ENCODE results near the gene GLTPD2. TPM values are rescaled to one million over a fixed set of nuclear protein-coding genes. Genes with fewer than 3 reads are reported as not detected.

GLTPD2 gene
- total RNA-seq, 2 experiments from 2014 or later = not detected

DNA sequence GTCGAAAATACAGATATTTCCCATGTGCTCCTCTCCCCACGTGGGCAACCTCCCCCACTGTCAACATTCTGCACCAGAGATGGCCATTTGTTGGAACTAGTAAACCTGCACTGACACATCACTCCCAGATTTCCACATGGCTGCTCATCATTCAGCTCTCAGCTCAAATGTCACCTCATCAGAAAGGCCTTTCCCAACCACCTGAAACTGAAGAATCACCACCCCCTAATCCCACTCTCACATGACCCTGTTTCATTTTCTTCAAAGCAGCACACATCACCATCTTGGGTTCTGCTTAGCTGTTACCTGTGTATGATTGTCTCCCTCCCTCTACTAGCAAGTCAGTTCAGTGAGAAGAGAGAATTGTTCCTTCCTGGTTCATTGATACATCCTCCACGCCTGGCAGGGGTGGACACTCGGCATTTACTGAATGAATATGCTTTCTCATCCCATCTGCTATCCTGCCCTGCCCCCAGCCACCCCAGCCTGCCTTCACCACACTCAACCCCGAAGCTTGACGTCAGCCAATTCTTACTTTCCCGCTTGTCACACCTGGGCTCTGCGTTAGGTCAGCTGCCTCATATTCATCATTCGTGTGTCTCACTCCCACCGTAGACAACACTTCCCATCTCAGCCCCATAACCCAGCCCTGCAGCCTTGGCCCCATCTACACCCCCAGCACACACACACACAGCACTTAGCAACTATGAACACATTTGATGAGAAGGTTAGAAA lies 11.9 kb downstream of the GLTPD2 start:
- POLR2A ChIA-PET = no interaction called here
- CTCF ChIA-PET = interaction anchor here (2.1 kb wide), 1 partner anchor 11 kb away, joined by 5 read pairs; no protein-coding TSS in a partner anchor

DNA sequence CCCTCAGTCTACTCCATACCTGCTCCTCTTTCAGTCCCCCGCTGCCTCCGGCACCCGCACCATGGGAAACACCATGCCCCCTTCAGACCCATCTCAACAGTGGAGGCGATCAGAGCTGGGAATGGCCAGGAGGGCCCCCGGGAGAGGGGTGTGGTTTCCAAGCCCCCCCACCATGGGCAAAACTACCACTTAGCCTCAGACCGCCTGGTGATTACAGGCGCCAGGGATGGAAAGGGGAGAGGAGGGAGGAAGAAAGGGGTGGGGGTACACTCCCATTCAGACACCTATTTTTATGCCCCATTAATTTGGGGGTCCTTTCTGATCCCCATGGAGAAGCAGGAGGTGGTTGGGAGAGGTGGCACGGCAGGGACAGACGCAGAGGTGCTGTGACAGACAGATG lies 13.5 kb downstream of the GLTPD2 start, which contains the start of gene C17orf114:
C17orf114 (minus strand) TSS at position 101 of the 400 bp plus-strand sequence.
- CTCF ChIA-PET = interaction anchor here (2.1 kb wide), 1 partner anchor 12 kb away, joined by 5 read pairs; no protein-coding TSS in a partner anchor

GRCh38 chr17:4806456-4806776 lies 17.7 kb downstream of the GLTPD2 start:
- ChIA-PET CTCF (interaction anchor here (3.9 kb wide), 1 partner anchor 17 kb away, joined by 16 read pairs; the partner anchor contains the start of gene GLTPD2), POLR2A (interaction anchor here (0.9 to 1.7 kb wide), 2 partner anchors 16 to 32 kb away, joined by 7 to 8 read pairs; no protein-coding TSS in a partner anchor)

More for the DNA sequence above, 13.5 kb downstream of the GLTPD2 start, which contains the start of gene C17orf114:
- POLR2A ChIA-PET = interaction anchor here (0.7 kb wide), 1 partner anchor 130 kb away, joined by 3 read pairs; no protein-coding TSS in a partner anchor

DNA sequence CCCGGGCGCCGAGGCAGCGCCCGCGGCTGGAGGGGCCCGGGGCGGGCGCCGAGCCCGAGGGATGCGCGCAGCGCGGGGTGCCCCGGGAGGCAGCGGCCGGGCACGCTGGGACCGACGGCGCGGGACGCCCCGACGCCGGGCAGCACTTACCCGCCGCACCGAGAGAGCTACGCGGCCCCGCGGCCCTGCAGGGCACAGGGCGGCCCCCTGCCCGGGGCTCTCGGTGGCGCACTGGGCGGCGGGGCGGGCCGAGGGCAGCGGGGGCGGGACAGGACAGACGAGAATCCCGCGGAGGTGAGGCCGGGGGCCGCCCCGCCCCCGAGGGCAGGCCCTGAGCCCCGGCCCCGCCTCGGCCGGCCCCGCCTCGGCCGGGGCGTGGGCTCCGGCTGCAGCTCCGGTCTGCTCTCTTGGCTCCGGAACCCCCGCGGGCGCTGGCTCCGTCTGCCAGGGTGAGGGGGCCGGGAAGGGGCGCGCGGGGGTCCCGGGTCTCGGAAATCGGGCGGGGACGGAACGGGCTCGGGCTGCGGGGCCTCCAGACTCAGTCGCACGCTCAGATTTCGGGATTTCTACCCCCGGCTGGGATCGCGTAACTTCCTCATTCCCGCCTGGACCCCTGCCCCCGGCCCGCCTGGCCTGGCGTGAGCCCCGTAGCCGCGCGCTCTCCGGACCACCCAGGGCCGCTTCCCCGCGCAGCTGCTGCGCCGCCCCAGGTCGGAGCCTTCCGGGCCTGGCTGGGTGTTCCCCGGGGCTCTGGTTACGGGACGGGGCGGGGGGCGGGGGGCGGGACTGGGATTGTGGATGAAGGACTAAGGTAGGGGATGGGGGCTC lies 18.2 kb downstream of the GLTPD2 start, which contains the start of gene PLD2:
PLD2 (plus strand) TSS at position 376 of the 828 bp plus-strand sequence. CDS start 621 bp downstream, outside the sequence.
- POLR2A ChIA-PET = interaction anchor here (0.8 to 1.7 kb wide), 3 partner anchors 11 to 31 kb away, joined by 3 to 8 read pairs (median 7); partner anchors contain the start of gene PSMB6

GRCh38 chr17:4807605-4808377 lies 19.0 kb downstream of the GLTPD2 start:
- CTCF ChIA-PET = interaction anchor here (1.1 to 3.9 kb wide), 3 partner anchors 18 to 92 kb away, joined by 3 to 16 read pairs (median 3); partner anchors contain the start of genes C17orf107 and GLTPD2
- POLR2A ChIA-PET = interaction anchor here (0.8 to 1.7 kb wide), 2 partner anchors 12 to 18 kb away, joined by 3 to 8 read pairs; partner anchors contain the start of gene PSMB6

More for the DNA sequence above, 18.2 kb downstream of the GLTPD2 start, which contains the start of gene PLD2:
- CTCF ChIA-PET = interaction anchor here (1.1 to 3.9 kb wide), 3 partner anchors 18 to 93 kb away, joined by 3 to 16 read pairs (median 3); partner anchors contain the start of genes C17orf107 and GLTPD2

DNA sequence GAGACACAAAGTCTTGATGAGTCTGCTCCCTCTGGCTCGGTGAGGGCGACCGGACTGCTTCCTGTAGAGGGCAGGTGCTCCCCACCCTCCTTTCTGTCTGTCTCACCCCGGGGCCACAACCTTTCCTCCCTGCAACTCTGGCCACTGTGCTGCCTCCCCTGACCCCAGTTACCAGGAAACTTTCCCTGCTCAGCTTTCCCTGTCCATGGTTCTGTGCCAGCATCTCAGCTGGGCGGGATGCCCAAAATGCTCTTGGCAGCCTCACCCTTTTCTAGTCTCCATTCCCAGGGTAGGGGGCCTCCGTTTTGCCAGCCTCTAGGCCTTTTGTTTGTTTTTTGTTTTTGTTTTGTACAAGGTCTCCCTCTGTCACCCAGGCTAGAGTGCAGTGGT lies 19.6 kb downstream of the GLTPD2 start:
- ChIA-PET CTCF (interaction anchor here (1.2 to 3.9 kb wide), 2 partner anchors 19 to 79 kb away, joined by 3 to 16 read pairs; partner anchors contain the start of gene GLTPD2), POLR2A (no interaction called here)

- ChIA-PET CTCF (no interaction called here), POLR2A (no interaction called here)
Observed at GRCh38 chr17:4810696-4811290, 22.0 kb downstream of the GLTPD2 start.

- POLR2A ChIA-PET = no interaction called here
Observed at GRCh38 chr17:4811471-4811870, 22.7 kb downstream of the GLTPD2 start.

DNA sequence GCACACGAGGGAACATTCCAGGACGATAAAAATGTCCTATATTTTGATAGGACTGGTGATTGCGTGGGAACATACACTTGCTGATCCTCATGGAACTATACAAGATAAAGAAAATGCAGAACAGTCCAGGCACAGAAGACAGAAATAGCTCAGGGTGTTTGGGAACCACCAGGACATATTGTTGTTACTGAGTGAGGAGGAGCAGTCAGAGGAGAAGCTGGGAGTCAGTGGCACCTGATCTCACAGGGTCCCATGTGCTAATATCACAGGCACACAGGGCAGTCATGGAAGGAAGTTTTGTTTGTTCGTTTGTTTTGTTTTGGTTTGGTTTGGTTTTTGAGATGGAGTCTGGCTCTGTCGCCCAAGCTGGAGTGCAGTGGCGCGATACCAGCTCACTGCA lies 23.9 kb downstream of the GLTPD2 start:
- CTCF ChIA-PET = no interaction called here
- POLR2A ChIA-PET = no interaction called here

More at GRCh38 chr17:4811471-4811870, 22.7 kb downstream of the GLTPD2 start:
- CTCF ChIA-PET = no interaction called here

DNA sequence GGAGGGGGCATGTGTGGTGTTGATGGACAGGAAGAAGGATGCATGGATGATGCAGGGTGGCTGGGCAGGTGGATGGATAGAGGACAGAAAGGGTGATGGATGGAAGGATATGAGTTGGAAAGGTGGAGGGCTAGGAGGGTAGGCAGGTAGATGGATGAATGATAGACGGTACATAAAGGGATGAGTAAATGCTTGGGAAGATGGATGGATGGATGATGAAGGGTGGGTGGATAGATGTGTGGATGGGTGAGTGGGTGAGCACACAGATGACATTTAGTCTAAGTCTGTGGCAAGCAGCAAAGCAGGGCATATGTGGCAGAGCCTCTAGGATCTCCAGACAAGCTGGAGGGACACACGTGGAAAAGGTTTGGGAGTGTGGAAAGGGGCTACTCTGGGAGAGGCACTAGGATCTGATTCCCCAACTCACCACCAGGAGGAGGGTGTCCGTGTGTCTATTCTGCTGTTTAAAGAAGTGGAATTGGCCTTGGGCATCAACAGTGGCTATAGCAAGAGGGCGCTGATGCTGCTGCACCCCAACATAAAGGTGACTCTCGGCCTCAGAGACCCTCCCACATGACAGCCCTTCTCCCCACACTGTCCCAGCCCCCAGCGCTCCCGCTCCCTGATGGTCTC lies 26.4 kb downstream of the GLTPD2 start:
- CTCF ChIA-PET = no interaction called here

GRCh38 chr17:4816826-4817225 lies 28.1 kb downstream of the GLTPD2 start:
- POLR2A ChIA-PET = no interaction called here
- CTCF ChIA-PET = no interaction called here

More for the DNA sequence above, 26.4 kb downstream of the GLTPD2 start:
- POLR2A ChIA-PET = no interaction called here

GRCh38 chr17:4818276-4818675 lies 29.5 kb downstream of the GLTPD2 start:
- POLR2A ChIA-PET = no interaction called here

DNA sequence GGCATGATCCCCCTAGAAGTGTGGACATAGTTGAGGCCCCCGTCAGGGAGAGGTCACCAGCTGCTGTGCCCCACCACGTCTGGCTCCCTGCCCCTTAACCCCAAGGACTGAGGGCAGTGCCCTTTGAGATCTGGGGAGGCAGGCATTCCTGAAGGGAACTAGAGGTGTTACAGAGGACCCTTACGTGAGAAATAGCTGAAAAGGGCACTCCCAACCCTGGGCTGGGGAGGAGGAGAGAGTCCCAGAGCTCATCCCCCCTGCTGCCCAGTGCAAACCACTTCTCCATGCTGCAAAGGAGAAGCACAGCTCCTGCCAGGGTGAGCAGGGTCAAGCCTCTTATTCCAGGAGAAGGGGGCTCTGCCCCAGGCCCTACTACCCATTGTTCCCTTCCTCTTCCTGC lies 34.1 kb downstream of the GLTPD2 start:
- ChIA-PET CTCF (no interaction called here), POLR2A (no interaction called here)

More at GRCh38 chr17:4818276-4818675, 29.5 kb downstream of the GLTPD2 start:
- CTCF ChIA-PET = no interaction called here

DNA sequence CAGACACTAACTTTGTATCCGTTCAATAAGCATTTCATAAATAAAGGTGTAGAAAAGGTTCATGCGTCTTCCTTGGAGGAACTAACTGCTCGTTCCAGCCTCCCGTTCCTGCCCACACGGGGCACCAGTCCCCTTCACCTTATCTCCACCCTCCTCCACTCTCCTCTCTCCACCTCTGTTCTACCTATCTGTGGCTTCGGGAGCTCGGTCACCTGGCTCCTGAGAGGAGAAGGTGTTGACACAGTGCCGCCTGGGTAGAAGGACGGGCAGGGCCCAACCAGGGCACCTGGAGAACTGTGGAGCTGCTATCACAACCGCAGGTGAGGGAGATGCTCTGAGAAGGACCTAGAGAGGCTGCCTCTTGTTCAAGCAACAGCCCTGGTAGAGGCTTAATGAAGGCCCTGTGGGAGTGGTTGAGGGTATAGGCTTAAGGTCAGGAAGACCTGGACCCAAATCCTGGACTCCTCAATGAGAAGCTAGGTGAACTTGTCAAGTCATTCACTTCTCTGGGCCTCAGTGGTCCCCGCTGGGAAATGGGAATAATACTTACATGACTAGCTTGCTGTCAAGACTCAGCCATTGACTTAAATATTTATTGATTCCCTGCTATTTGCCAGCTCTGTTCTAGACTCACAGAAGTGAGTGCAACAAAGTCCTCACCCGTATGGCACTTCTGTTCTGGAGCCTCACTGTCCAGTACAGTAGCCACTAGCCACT lies 34.8 kb downstream of the GLTPD2 start:
- CTCF ChIA-PET = interaction anchor here (1.4 kb wide), 1 partner anchor 208 kb away, joined by 3 read pairs; no protein-coding TSS in a partner anchor
- POLR2A ChIA-PET = no interaction called here

- CTCF ChIA-PET = interaction anchor here (0.6 kb wide), 1 partner anchor 30 kb away, joined by 3 read pairs; no protein-coding TSS in a partner anchor
Observed at GRCh38 chr17:4827399-4827798, 38.6 kb downstream of the GLTPD2 start.

DNA sequence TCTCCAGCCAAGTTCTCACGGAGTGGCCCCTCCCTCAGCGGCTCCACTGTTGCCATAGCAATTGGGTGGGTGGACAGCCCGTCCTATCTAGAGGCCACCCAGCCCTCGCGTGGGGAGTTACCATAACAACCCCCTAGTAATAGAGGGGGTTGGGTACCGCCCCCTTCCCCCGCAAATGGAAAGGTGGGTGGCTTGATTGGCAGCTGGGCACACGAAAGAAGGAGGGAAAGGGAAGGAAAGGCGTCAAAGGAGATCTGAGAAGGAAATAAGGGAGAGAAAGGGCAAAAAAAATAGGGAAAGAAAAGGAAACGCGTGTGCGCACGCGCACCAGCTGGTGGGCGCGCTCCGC lies 44.0 kb downstream of the GLTPD2 start:
- CTCF ChIA-PET = interaction anchor here (1.0 kb wide), 1 partner anchor 118 kb away, joined by 3 read pairs; no protein-coding TSS in a partner anchor

More at GRCh38 chr17:4827399-4827798, 38.6 kb downstream of the GLTPD2 start:
- POLR2A ChIA-PET = no interaction called here

More for the DNA sequence above, 44.0 kb downstream of the GLTPD2 start:
- POLR2A ChIA-PET = interaction anchor here (0.6 to 0.7 kb wide), 2 partner anchors 37 to 43 kb away, joined by 3 read pairs; partner anchors contain the start of gene PSMB6

Data from activated CD8-positive, alpha-beta memory T cell treated with anti-CD3 and anti-CD28 coated beads for 36 hours (primary cell).